OCI-LY7 (cell line): ENCODE results near the gene COL4A5. TPM values are rescaled to one million over a fixed set of nuclear protein-coding genes. Genes with fewer than 3 reads are reported as not detected.
A peak's percentile ranks its signal among the peaks of the same experiment; 100 is the strongest.

ENCODE experiments used
- BruUV-seq: library from RNA; stranded (reverse); fragments of 400-500 nt; replicated peaks from 2 replicates; lab custom pipeline; 2021; lab: Mats Ljungman, UMichigan
- CTCF ChIA-PET: fragments of 300-600 bp; sonication (Branson Sonifier 250); formaldehyde crosslinking; loops from one replicate; lab custom pipeline; 2022; ENCODE audit warnings: antibody characterized with exemption; ENCODE audit not compliant: unreplicated experiment; lab: Charles Lee
- POLR2A ChIA-PET: fragments of 300-600 bp; sonication (Branson Sonifier 250); formaldehyde crosslinking; loops from one replicate; lab custom pipeline; 2022; ENCODE audit warnings: antibody characterized with exemption; lab: Charles Lee
- DNase-seq: peaks from one replicate; pipeline ENCODE4 v3.0.0-alpha.2; 2015; ENCODE audit warnings: low spot score
- H2AFZ ChIP-seq: fragments of 200-600 bp; sonication (generic), shearing (Covaris generic); 2 replicates; pipeline ENCODE4 v1.6.1; 2014; ENCODE audit warnings: mild to moderate bottlenecking, antibody characterized with exemption, low read length, moderate library complexity
- H3K27ac ChIP-seq: fragments of 200-600 bp; sonication (generic); 2 replicates; pipeline ENCODE4 v1.5.1; 2014; ENCODE audit warnings: mixed run types, low read depth, mild to moderate bottlenecking, moderate library complexity, low read length, inconsistent platforms; ENCODE audit not compliant: poor library complexity, severe bottlenecking
- H3K36me3 ChIP-seq: fragments of 200-600 bp; sonication (generic); 2 replicates; pipeline ENCODE4 v1.6.1; 2014; ENCODE audit warnings: mild to moderate bottlenecking, antibody characterized with exemption, low read length, moderate library complexity, mixed read lengths; ENCODE audit not compliant: insufficient read depth
- H3K4me1 ChIP-seq: fragments of 200-600 bp; sonication (generic); 2 replicates; pipeline ENCODE4 v1.5.1; 2014; ENCODE audit warnings: mild to moderate bottlenecking, low read length; ENCODE audit not compliant: insufficient read depth, poor library complexity, severe bottlenecking
- H3K4me2 ChIP-seq: fragments of 200-600 bp; sonication (generic); 2 replicates; pipeline ENCODE4 v1.6.1; 2014; ENCODE audit warnings: mild to moderate bottlenecking, low read length
- H3K4me3 ChIP-seq: fragments of 200-600 bp; sonication (generic); 2 replicates; pipeline ENCODE4 v1.5.1; 2014; ENCODE audit warnings: mild to moderate bottlenecking, low read depth, low read length; ENCODE audit not compliant: poor library complexity, severe bottlenecking
- H3K79me2 ChIP-seq: fragments of 200-600 bp; sonication (generic); 2 replicates; pipeline ENCODE4 v1.6.1; 2016; ENCODE audit warnings: low read depth, mild to moderate bottlenecking, low read length, moderate library complexity, mixed read lengths; ENCODE audit not compliant: insufficient read depth
- H3K9me2 ChIP-seq: fragments of 200-600 bp; sonication (generic); 2 replicates; pipeline ENCODE4 v1.6.1; 2016; ENCODE audit warnings: mild to moderate bottlenecking, low read length, mixed read lengths; ENCODE audit not compliant: insufficient read depth
- H3K9me3 ChIP-seq: fragments of 200-600 bp; sonication (generic); 2 replicates; pipeline ENCODE4 v1.6.1; 2014; ENCODE audit warnings: mild to moderate bottlenecking, mixed run types, low read length, mixed read lengths
- H4K20me1 ChIP-seq: fragments of 200-600 bp; sonication (generic); 2 replicates; pipeline ENCODE4 v1.6.1; 2014; ENCODE audit warnings: mild to moderate bottlenecking, antibody characterized with exemption, low read length, moderate library complexity, mixed read lengths; ENCODE audit not compliant: insufficient read depth
- CTCF ChIP-seq: fragments of 200-600 bp; sonication (generic); conservative IDR thresholded peaks from 2 replicates; pipeline ENCODE4 v1.5.1; 2014; ENCODE audit warnings: mild to moderate bottlenecking, antibody characterized with exemption, low read length, moderate library complexity, mixed read lengths
- EZH2phosphoT487 ChIP-seq: fragments of 200-600 bp; sonication (generic); IDR thresholded peaks from 2 replicates; pipeline ENCODE4 v1.6.1; 2018; ENCODE audit warnings: low read depth, borderline replicate concordance, mild to moderate bottlenecking, mixed run types, antibody characterized with exemption, low read length, moderate library complexity, mixed read lengths
- intact Hi-C: fragments of 100-400 bp; cut with micrococcal nuclease; formaldehyde crosslinking; loops from one replicate; pipeline ENCODE4 v1.10.0; 2022; ENCODE audit not compliant: unreplicated experiment
- total RNA-seq, 2 experiments: library from RNA; depleted of rRNA in 1 of 2; stranded (reverse); fragments of >200 nt in 1 of 2; shearing (Covaris generic) in 1 of 2; gene quantifications; 2 replicates each; pipeline ENCODE4 v1.2.3, GENCODE V29; 2014 to 2022

The COL4A5 gene
- total RNA-seq, 2 experiments from 2014 or later = not detected

- no peak overlapping the region for H3K4me3 ChIP-seq
- TF ChIP-seq CTCF (no peak), EZH2phosphoT487 (no peak)
- no peak overlapping the region for H3K4me2 ChIP-seq
- no peaks in the 10 kb centered on the region for H3K9me2 ChIP-seq
- no peak overlapping the region for H3K27ac ChIP-seq
- H4K20me1 ChIP-seq = no peaks in the 10 kb centered on the region
- no peaks in the 10 kb centered on the region for H3K36me3 ChIP-seq
- no peak overlapping the region for H2AFZ ChIP-seq
- no peaks in the 10 kb centered on the region for H3K9me3 ChIP-seq
- no peaks in the 10 kb centered on the region for H3K79me2 ChIP-seq
- DNase-seq = no peak
- ChIA-PET CTCF (no interaction called here), POLR2A (no interaction called here)
- H3K4me1 ChIP-seq = no peaks in the 10 kb centered on the region
- no TSS peak for BruUV-seq
- intact Hi-C loops = no loop called here
Measured at GRCh38 chrX:108696690-108697089, 257.1 kb downstream of the COL4A5 start.

- Histone ChIP-seq H3K9me3 (no peaks in the 10 kb centered on the region), H3K9me2 (no peaks in the 10 kb centered on the region), H3K36me3 (no peaks in the 10 kb centered on the region), H3K4me1 (no peaks in the 10 kb centered on the region), H3K27ac (no peak overlapping the region), H3K4me2 (no peak overlapping the region), H4K20me1 (no peaks in the 10 kb centered on the region), H3K4me3 (no peak overlapping the region), H2AFZ (no peak overlapping the region), H3K79me2 (no peaks in the 10 kb centered on the region)
- CTCF ChIA-PET = no interaction called here
- BruUV-seq = no TSS peak
- peak; percentile 7 for DNase-seq
- intact Hi-C loops = no loop called here
- TF ChIP-seq CTCF (peak; percentile 60), EZH2phosphoT487 (no peak)
- POLR2A ChIA-PET = interaction anchor here (0.7 kb wide), 1 partner anchor 32 kb away, joined by 4 read pairs; no protein-coding TSS in a partner anchor
Measured at GRCh38 chrX:108699368-108699767, 259.7 kb downstream of the COL4A5 start.

GRCh38 chrX:108701633-108702032, 262.0 kb downstream of the COL4A5 start:
- BruUV-seq = no TSS peak
- H3K4me1 ChIP-seq = no peaks in the 10 kb centered on the region
- H2AFZ ChIP-seq = no peak overlapping the region
- no peaks in the 10 kb centered on the region for H3K9me3 ChIP-seq
- no peak overlapping the region for H3K27ac ChIP-seq
- H4K20me1 ChIP-seq = no peaks in the 10 kb centered on the region
- intact Hi-C loops = no loop called here
- H3K4me2 ChIP-seq = no peak overlapping the region
- H3K9me2 ChIP-seq = no peaks in the 10 kb centered on the region
- no peaks in the 10 kb centered on the region for H3K79me2 ChIP-seq
- H3K36me3 ChIP-seq = no peaks in the 10 kb centered on the region
- H3K4me3 ChIP-seq = no peak overlapping the region
- no peak for TF ChIP-seq EZH2phosphoT487
- TF ChIP-seq CTCF = no peak
- POLR2A ChIA-PET = interaction anchor here (0.7 kb wide), 1 partner anchor 725 kb away, joined by 3 read pairs; no protein-coding TSS in a partner anchor
- CTCF ChIA-PET = no interaction called here
- no peak for DNase-seq
